Activated CD4-positive, alpha-beta T cell treated with anti-CD3 and anti-CD28 coated beads for 48 hours (primary cell): ENCODE data around the gene RPL36AL.

Experiments used
- DNase-seq: peaks from one replicate; pipeline ENCODE4 v3.0.0-alpha.2; 2020

RPL36AL gene

DNA sequence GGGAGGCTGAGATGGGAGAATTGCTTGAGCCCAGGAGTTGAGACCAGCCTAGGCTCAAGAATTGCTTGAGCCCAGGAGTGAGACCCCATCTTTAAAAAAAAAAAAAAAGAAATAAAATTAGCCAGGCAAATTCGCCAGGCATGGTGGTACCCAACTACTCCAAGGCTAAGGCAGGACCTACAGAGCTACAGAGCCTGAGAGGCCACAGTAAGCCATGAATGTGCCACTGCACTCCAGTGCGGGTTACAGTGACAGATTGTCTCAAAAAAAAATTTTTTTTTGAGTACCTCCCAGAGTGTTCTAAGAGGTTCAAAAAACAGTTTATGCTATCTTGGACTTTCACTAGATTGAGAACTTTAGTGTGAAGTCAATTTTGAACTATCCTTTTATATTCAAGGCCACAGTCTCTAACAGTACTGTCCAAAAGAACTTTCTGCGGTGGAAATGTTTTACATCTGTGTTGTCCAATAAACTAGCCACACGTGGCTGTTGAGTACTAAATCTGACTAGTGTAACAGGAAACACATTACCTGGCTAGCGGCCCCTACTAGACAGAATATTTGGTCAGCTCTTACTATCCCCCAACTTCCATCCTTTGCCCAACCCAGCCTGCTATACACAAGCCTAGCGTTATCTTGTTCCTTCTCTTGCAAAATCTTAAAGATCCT is 2.4 kb downstream of the RPL36AL start:
- DNase-seq, result no peak

DNA sequence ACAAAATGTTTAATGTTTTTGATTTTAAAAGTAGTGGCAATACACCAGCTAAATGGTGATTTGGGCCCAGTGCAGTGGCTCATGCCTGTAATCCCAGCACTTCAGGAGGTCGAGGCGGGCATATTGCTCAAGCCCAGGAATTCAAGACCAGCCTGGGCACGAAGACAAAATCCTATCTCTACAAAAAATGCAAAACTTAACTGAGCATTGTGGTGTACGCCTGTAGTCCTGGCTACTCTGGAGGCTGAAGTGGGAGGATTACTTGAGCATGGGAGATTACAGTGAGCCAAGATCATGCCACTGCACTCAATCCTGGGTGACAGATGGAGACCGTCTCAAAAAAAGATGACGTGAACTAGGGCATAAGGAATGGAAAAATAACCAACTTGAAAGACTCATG is 4.7 kb downstream of the RPL36AL start:
- no peak for DNase-seq

DNA sequence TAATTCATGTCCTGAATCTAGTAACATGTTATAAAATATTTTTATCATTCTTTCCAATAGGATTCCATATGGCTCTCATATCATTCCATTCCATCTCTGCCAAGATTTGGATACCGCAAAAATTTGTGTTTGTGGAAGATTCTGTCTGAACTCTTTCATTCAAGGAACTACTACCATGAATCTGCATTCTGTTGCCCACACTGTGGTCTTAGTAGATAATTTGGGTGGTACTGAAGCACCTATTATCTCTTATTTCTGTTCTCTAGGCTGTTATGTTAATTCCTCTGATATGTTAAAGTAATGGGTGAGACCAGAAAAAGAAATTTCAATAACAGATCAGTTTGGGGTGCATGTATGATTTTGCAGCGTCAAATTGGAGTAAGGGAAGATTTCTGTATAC is 6.2 kb downstream of the RPL36AL start:
- DNase-seq, result no peak

DNA sequence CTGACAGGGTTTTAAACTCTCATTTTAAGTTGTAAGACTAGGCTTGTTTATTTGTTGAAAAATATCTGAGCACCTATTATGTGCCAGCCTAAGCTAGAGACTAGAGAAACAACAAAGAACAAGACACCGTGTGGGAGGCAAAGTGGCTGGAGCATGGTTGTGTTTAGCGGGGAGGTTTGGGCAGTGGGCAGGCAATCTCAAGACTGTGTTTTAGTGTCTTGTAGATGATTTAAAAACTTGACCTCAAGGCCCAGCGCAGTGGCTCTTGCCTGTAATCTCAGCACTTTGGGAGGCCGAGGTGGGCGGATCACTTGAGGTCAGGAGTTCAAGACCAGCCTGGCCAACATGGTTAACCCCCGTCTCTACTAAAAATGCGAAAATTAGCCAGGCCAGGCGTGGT is 7.8 kb downstream of the RPL36AL start:
- DNase-seq, result no peak

DNA sequence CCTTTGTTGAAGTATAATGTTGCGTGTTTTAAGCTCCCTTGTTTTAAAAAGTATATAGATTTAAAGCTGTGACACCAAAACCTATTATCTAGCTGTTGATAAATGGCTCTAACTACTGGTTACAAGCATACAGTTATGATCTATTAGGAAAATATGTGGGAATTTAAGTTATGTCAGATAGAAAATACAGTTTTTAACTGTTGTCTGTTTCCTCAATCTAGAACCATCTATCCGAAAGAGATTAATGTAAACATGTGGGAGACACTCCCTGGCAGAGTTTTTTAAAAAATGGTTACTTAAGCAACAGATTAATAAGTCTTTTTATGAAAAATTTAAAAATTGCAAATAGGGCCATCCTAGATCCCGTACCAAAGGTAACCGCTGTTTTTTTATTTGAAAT is 8.2 kb downstream of the RPL36AL start:
- DNase-seq, result no peak

DNA sequence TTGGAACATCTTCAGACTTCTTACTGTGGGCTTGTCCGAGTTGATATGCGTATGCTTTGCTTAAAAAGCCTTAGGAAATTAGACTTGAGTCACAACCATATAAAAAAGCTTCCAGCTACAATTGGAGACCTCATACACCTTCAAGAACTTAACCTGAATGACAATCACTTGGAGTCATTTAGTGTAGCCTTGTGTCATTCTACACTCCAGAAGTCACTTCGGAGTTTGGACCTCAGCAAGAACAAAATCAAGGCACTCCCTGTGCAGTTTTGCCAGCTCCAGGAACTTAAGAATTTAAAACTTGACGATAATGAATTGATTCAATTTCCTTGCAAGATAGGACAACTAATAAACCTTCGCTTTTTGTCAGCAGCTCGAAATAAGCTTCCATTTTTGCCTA is 12.8 kb downstream of the RPL36AL start:
- no peak for DNase-seq

DNA sequence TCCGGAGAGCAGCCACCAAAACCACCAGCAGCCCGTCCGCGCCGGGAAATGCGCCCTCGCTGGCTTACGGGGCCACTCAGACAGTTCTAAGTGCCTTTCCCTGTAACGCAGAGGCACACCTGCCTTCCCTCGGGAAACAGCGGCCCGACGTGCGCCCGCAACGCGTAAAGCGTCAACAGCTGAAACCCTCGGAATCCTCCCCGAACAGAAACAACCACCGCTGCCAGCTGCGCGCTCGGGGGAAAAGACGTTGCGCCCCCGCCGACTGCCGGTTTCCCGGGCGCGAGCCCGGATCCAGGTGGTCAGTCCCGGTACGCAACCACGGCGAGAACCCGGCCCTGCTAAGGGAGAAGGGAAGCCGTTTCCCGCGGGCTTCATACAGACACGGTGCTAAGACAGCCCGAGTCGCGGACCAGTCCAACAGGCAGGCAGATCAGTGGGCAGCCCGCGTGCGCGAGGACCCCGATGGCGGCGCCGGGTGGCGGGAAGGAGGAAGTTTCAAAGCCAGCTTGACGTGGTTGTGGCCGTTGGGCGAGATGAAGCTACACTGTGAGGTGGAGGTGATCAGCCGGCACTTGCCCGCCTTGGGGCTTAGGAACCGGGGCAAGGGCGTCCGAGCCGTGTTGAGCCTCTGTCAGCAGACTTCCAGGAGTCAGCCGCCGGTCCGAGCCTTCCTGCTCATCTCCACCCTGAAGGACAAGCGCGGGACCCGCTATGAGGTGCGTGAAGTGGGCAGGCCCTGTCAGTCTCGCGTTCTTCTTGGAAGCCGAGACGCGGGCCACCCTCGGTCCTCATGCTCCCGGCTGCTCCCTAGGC is 21.7 kb downstream of the RPL36AL start, which contains the start of gene LRR1:
Gene LRR1, plus strand, starts transcription at position 456 of the 816 bp plus-strand sequence. Its CDS starts 81 bp downstream, at position 537.
- DNase-seq, result peak; percentile 90

DNA sequence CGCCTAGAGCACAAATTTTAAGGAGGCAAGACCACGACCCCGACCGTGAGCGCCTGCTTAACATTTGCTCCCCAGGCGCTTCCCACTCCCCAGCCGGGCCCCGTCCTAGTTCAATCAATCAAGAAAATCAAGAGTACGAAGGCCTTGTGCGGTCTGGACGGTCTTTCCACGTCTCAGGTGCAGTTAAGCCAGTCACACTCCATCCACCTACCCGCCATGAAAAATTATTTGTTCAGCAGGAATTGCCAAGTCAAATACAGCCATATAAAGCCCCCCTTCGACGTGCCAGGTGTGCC is 22.3 kb downstream of the RPL36AL start:
- DNase-seq, result no peak

DNA sequence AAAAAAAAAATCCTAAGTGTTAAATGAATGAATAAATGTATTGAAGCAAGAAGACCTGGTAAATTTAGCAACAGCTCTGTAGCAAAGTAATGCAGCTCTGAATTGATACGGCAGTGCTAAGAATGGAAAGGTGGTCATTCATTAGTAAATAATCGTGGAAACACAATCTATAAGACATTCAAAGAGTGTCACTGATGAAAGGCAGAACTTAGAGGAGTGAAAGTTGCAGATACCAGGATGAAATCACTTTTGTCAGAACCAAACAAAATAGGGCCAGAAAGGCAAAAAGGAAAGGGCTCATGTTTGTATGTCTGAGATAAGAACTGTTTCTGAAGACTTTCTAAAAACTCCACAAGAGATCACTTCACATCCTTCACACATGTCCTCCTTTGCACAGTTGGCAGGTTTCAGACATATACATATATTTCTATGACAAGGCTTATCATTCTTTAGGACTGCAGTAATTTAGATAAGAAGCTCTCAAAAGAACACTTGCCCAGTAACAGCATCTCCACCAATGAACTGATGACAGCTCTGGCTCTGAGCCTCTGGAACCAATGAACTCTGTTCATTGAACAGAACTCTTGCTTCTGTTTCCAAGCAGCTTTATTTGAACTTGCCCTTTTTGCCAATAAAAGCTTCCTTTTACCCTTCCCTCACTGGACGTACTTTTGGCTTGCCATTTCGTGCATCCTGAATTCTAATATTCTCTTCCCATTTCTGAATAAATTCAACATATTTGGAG is 25.9 kb downstream of the RPL36AL start:
- DNase-seq, result no peak

DNA sequence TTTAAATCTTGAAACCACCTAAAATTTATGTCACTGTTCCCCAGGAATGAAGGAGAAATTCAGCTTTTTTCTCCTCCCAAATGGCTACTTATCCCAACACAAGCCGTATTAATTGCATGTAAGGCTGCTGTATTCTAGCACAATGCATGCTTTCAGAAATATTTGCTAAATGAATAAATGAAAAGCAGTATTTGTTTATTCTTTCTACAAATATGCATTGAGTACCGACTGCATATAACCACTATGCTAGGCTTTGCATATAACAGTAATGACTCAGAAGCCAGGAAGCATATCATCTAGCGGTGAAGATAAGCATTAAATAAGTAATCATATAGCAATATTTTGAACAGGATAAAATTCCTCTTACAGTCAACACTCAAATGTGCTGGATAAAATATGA is 27.4 kb downstream of the RPL36AL start:
- DNase-seq, result no peak

DNA sequence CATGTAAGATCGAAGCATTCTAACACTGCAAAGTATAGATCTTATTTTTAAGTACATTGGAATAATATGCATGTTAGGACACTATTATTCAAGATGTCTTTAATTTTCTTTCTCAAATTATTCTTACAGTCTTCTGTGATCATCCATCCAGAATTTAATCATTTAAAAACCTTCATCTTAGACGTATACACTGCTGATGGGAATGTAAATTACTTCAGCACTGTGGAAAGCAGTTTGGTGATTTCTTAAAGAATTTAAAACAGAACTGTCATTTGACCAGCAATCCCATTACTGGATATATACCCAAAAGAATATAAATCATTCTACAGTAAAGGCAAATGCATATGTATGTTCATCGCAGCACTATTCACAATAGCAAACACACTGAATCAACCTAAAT is 31.0 kb downstream of the RPL36AL start:
- no peak for DNase-seq

DNA sequence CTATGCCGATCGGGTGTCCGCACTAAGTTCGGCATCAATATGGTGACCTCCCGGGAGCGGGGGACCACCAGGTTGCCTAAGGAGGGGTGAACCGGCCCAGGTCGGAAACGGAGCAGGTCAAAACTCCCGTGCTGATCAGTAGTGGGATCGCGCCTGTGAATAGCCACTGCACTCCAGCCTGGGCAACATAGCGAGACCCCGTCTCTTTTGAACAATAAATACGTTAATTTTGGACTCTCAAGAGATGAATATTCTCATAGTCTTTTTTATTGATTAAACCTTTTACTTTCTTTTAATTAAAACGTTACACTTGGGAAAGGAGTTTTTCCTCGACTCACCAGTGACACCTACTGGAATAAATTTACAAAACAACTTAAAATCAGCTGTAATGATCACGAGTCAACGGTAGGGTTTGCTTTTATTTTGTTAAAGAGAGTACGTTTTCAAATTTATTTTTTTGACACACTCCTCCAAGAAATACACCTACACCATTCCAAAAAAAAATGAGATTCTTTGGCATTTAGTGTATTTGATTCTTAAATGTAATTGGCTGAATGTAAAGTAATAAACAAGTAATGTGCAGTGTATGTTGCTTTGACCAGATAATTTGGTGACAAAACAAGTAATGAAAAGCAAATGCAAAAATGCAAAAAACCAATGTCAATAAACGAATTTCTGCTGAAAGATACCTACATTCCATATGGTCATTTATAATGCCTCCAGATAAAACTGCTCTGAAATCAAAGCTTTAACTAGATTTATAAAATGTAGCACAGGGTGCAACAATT is 33.6 kb downstream of the RPL36AL start:
- peak; percentile 75 for DNase-seq

DNA sequence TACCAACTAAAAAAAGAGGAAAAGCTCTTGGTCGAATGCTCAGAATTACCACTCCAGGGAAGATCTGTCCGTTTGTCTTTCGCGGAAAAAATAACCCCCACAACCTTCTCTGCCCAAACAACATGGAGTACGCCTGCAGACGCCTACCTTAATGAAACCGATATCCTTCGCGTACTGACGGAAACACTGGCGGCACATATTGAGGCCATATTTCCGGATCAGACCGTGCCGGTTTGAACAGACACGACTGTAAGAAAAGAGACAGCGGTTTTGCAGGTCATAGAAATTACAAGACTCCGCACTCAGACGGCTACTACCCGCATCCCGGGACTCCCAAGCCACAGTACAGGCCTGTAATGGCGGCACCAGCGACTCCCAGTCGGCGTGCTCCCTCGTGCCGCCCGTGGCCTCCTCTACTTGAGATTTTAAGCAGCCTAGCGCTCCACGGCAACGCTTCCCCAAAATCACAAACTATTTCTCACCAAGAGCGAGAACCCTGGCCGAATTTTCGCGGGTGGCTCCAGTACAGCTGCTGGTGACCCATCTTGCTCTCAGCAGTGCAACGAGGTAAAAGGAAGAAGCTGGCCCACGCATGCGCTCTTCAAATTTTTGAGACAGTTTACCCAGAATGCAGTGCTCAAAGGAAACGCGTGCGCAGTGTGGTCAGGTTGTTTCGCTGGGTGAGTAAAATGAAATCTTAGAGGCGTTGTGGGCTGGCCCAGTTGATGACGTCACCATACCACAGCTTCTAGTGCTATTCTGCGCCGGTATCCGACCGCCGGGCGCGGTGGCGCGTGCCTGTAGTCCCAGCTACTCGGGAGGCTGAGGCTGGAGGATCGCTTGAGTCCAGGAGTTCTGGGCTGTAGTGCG is 34.4 kb downstream of the RPL36AL start, which contains the start of gene RPS29:
Gene RPS29, minus strand, starts transcription at position 578 of the 870 bp plus-strand sequence. Its CDS starts 34 bp downstream, at position 544.
- DNase-seq, result peak; percentile 98

DNA sequence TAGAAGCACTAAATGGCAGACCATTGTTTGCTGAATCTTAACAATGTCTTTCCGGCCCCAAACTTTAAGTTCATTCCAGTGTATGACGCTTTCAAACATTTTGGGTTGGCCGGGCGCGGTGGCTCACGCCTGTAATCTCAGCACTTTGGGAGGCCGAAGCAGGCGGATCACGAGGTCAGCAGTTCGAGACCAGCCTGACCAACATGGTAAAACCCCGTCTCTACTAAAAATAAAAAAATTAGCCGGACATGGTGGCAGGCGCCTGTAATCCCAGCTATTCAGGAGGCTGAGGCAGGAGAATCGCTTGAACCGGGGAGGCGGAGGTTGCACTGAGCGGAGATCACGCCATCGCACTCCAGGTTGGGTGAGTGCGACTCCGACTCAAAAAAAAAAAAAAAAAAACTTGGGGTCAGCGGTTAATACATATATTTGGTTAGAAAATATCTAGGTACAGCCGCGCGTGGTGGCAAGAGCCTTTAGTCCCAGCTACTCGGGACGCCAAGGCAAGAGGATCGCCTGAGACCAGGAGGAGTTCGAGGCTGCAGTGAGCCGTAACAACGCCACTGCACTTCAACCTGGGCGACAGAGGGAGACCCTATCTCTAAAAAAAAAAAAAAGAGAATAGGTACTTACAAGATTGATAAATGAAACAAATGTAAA is 35.3 kb downstream of the RPL36AL start:
- peak; percentile 57 for DNase-seq

DNA sequence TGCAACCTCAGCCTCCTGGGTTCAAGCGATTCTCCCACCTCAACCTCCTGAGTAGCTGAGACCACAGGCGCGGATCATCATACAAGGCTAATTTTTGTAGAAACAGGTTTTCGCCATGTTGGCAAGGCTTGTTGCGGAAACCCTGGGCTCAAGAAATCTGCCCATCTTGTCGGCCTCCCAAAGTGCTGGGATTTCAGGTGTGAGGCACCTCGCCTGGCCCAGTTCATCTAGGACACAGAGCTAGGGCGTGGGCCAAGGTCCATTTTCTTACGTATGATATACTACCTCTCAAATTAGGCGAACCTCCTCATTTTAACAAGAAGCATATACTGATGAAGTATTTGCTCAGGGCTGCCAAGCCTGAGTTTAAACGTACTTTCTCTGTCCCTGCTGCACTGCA is 36.4 kb downstream of the RPL36AL start:
- no peak for DNase-seq

DNA sequence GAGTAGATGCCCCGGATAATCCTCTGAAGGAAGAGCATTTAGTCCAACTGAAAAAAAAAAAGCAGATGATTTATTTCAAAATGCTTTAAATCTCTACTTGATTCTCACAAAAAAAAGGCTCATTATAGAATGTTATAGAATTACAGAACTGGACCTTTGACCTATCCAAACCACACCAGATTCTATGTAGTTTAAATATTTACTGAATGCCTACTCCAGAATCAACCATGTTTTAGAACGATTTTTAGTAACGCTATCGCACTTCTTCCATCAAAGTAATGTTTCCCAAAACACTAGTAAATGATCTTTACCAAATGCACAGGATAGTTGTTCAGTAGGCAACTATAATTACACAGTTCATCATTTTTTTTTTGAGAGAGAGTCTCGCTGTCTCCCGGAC is 36.8 kb downstream of the RPL36AL start:
- no peak for DNase-seq

DNA sequence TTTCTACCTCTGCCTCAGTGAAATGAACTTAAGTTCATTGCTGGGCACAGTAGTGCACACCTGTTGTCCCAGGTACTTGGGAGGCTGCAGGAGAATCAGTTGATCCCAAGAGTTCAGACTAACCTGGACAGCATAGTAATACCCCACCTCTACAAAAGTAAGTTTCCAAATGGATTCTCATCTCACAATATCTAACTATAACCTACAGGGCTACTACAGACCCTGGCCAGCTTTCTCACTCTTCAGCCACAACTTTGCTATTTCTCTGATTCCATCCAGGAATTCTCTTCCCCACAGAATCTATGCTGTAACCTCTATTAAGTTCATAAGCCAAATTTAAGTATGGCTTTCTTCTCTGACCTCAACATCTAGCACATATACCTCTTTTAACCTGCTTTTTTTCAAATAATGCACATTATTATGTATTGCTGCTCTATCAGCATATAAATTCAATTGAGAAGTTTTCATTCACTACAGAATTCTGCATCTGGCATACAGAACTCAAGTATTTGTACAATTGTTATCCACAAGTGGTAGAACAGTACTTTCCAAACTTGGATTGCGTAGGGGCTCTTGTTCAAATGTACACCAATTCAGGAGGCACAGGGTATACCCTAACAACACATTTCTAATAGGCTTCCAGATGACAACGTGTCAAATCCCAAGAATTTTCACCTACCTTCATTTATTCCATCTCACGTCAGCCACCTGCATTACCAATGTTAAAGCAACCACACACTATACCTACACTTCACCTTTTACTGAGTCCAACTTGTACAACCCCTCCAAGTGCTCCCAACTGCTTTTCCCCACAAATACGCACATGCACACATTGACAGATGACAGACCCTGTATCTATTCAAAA is 38.1 kb downstream of the RPL36AL start:
- no peak for DNase-seq

DNA sequence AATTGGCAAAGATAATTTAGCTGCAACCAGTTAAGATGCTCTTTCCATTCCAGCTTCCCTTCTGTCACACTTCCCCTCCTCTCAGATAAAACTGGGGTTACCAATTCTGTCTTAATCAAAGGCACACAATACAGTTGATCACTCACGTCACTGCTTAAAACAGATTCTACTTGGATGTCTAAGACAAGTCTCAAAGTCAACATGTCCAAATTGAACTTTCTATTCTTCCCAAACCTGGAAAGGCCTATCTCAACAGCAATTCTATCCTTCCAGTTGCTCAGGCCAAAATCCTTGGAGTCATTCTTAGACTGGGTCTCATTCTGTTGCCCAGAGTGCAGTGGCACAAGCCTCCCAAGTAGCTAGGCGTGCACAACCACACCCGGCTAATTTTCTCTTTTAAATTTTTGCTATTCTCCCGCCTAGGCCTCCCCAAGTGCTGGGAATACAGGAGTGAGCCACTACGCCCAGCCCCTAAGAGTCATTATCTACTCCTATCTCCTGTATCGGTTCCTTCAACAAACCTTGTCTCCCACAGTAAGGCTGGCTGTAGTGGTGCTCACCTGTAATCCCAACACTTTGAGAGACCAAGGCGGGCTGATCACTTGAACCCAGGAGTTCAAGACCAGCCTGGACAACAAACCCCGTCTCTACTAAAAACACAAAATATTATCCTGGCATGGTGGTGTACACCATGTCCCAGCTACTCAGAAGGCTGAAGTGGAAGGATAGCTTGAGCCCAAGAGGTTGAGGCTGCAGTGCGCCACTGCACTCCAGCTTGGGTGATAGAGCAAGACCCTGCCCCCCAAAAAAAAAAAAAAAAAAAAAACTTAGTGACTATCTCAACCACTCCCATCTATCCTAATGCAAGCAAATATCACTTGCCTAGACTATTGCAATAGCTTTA is 39.0 kb downstream of the RPL36AL start:
- no peak for DNase-seq

DNA sequence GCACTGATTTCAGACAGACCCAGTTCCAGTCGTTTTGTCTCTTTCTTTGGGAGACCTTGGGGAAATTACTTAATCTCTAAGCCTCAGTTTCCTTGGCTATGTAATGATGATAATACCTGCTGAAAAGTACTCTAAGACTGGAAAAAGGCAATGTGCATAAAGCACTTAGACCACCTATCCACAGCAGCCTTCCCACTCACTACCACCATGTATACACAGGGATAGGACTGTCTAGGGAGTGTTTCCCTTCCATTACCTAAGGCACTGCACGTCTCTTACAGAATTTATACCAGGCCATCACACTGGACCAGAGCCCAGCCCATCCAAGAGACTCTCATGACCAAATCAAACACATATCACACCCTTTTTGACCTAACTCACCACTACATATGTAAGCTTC is 40.6 kb downstream of the RPL36AL start:
- no peak for DNase-seq
